Right kidney (tissue), 1 donor: ENCODE data around the gene LRP1B.
"Not testable (repeated sequence)": the region's sequence is repeated elsewhere in the genome, so short reads cannot be mapped to it uniquely, and the experiment has no call there.

Source experiments
- DNase-seq: peaks from one replicate; pipeline ENCODE4 v3.0.0-alpha.2; 2016

The LRP1B gene

GRCh38 chr2:140998577-140998976 is 1132.2 kb downstream of the LRP1B start:
- DNase-seq = no peak

DNA sequence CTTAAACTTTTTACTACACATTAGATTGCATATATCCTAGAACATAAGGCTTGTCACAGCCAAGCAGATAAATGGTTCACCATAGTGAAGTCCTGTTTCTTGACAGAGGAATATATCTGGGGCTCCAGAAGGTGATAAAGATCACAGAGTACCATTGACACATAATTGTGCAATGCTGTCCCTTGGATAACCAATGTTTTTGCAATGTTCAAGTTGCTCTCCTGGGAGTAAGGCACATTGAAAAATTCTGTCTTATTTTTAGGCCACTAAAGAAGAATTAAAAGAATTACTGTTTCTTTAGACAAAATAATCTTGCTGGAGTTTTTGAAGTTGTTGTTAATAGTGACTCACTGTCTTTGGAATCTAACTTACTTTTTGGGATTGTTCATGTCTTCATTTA is 1132.8 kb downstream of the LRP1B start:
- DNase-seq = no peak

GRCh38 chr2:140994856-140995255 is 1136.0 kb downstream of the LRP1B start:
- no peak for DNase-seq

GRCh38 chr2:140990416-140990815 is 1140.4 kb downstream of the LRP1B start:
- DNase-seq = no peak

DNA sequence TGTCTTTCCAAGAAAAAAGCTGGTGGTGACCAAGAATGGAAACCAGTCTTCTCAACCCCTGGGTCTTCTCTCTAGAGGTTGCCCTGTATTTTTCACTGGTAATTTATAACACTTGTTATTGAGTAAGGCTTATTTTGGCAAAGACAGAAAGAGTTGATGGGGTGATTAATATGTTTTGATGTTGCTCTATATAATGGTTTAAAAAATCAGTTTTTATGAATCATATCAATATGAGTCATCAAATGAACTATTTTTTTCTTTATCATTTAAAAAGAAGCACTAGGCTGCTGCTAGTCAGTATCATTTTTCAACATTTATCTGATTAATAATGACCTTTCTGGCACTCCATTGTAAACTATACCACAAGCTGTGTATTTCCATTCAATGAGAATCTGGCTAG is 1142.2 kb downstream of the LRP1B start:
- DNase-seq = no peak

- DNase-seq = no peak
These were observed 1144.4 kb downstream of the LRP1B start for GRCh38 chr2:140986456-140986855.

DNA sequence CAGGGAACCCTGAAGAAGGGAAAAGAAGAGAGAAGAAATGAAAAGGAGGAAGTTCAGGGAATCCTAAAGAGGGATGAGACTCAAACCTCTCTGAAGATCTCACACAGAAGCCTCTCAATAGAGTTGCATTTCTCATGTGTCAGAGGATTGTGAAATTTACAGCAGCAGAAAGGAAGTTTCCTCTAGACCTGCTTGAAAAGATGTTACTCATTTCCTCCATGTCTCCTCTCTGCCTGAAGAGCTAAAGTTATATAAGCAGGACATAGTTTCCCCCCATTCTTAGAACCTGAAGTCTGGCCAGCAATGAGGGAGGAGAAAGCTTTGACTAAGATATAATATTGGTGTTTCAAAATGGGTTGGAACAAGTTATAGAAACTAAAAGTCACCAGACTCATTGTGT is 1155.6 kb downstream of the LRP1B start:
- DNase-seq = no peak

DNA sequence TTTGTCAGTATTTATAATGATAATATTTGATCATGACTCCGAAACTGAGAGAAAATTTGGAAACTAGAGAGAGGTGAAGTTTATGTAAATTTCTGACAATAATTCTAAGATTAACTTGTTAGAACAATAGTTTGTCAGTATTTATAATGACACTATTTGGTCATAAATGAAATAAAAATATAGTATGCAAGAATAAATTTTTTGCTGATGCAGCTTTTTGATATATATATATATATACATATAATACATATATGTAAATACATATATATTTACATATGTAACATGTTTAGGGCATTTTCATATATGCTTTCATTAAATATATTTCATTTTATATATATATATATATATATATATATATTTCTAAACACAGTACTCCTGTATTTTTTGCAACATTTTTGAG is 1158.1 kb downstream of the LRP1B start:
- no peak for DNase-seq

- not testable (repeated sequence) for DNase-seq
These were observed 1166.5 kb downstream of the LRP1B start for GRCh38 chr2:140964324-140964723.

GRCh38 chr2:140949932-140950331 is 1180.9 kb downstream of the LRP1B start:
- no peak for DNase-seq

DNA sequence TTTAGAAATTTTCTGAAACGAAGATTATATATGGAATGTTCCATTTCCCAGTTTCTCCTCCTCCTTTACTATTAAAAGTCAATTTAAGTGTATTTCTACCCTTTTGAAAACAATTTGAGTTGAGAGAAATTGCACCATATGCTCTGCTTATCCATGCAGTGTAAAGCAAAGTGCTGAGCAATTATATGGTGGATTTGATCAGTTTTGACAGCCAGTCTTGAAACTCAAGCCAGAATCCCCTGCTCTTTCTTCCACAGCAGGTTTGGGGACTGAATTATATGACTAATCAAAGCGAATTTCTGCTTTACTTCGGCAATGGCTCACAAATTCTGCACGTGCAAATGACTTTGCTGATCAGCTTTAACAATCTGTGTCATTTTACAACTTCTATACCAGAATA is 1183.6 kb downstream of the LRP1B start:
- no peak for DNase-seq

GRCh38 chr2:140943867-140944266 is 1186.9 kb downstream of the LRP1B start:
- no peak for DNase-seq

DNA sequence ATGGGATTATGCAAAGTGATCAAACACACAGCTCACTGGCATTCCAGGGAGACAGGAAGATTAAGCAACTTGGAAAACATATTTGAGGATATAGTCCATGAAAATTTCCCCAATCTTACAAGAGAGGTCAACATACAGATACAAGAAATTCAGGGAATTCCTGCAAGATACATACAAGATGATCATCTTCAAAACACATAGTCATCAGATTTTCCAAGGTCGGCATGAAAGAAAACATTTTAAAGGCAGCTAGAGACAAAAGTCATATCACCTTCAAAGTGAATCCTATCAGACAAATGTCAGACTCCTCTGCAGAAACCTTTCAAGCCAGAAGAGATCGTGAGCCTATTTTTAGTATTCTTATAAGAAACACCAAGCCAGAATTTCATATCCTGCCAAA is 1188.5 kb downstream of the LRP1B start:
- DNase-seq = no peak

- no peak for DNase-seq
These were observed 1201.0 kb downstream of the LRP1B start for GRCh38 chr2:140929849-140930248.

DNA sequence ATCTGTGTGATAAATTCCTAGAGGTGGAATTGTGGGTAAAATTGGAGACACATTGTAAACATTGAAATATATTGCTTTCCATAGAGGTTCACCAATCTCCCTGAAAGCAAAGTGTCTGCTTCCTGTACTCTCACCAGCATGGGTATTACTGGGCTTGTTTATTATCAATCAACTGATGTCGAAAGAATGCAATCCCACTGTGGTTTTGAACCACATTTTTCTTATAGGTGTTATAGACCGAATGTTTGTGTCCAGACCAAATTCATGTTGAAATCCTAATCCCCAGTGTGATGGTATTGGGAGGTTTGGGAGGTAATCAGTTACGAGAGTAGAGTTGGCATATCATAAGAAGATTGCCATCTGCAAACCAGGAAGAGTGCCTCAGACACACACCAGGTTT is 1212.4 kb downstream of the LRP1B start:
- no peak for DNase-seq

DNA sequence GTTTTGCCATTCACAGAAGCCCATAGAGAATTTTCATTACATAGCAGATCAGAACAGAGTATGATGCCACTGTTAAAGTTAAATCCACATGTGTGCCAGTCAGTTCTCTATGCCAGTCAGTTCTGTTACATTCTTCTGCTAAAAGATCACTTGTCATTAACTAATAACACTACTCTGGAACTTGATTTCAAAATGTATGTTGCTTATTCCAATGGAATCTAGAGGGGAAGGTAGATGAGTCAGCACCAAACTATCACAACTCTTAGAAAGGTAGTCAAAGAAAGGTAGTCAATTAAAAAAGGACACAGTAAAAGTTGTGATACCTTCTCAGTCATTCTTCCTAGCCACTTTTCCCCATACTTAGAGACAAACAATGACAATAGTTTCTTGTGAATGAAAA is 1214.4 kb downstream of the LRP1B start:
- no peak for DNase-seq

- no peak for DNase-seq
These were observed 1220.1 kb downstream of the LRP1B start for GRCh38 chr2:140910683-140911082.

GRCh38 chr2:140905083-140905781 is 1225.6 kb downstream of the LRP1B start:
- DNase-seq = no peak

- no peak for DNase-seq
These were observed 1235.4 kb downstream of the LRP1B start for GRCh38 chr2:140895378-140895777.

DNA sequence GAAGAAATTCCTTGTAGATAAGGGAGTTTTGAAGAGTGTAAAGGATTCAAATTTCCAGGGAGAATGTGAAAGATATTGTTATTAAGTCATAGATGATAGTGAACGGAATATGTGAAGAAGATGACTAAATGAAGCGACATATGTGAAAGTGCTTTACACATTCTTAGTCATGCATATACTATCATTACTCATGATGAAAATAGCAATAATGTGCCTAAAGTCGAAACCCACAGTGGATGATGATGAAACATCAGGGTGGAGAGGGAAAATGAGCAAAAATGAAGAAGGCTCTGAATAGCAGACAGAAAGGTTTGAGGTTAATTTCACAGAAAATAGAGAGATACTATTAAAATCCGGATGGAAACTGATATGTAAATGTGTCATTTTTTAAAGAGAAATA is 1237.1 kb downstream of the LRP1B start:
- no peak for DNase-seq

- no peak for DNase-seq
These were observed 1237.7 kb downstream of the LRP1B start for GRCh38 chr2:140892911-140893637.

DNA sequence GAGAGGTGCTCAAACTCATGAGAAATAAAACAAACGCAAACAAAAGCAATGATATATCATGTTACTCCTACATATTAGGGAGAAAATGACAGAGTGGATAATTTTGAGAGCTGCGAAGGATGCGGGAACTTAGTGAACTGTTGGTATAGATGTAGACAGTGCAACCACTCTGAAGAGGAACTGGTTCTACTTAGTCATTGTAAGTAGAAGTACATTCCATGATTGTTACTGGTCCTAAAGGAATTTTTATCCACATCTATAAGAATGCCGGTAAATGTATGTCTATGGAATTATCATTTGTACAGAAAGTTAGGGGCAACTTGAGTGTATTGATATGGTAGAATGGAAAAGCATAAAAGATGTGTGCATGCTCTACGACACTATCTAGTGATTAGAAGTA is 1238.4 kb downstream of the LRP1B start:
- no peak for DNase-seq

DNA sequence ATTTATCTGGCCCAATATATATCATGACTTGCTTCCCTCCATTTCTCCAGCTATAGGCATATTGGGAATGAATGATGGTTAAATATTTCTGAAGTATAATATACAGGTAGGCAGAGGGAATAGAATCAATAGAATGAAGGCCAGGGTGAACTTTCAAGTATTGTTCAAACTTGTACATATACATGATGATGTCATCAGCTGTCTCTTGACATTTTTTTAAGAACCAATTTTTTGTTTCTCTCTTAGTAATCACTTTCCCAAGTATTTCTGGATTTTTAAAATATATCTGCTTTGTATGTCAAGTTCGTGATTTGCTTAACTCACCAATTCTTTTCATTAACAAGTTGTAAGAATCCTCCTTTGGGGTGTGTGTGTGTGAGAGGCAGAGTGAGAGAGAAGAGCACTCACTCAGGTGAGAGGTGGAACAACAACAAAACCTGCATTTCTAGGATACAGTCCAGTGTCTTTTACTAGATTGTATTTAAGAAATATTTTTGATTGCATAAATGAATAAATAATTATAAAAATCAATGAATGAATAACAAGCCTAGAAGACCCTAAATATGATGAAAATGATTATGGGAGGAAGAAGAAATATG is 1239.1 kb downstream of the LRP1B start:
- no peak for DNase-seq
